ENCODE measurements around the gene KIFBP. TPM values are rescaled to one million over a fixed set of nuclear protein-coding genes. Genes with fewer than 3 reads are reported as not detected.

KIFBP gene
- total and polyA plus RNA-seq, 5 experiments from 2014 or later: 2.2 to 15.6 (median 4.4) TPM

DNA sequence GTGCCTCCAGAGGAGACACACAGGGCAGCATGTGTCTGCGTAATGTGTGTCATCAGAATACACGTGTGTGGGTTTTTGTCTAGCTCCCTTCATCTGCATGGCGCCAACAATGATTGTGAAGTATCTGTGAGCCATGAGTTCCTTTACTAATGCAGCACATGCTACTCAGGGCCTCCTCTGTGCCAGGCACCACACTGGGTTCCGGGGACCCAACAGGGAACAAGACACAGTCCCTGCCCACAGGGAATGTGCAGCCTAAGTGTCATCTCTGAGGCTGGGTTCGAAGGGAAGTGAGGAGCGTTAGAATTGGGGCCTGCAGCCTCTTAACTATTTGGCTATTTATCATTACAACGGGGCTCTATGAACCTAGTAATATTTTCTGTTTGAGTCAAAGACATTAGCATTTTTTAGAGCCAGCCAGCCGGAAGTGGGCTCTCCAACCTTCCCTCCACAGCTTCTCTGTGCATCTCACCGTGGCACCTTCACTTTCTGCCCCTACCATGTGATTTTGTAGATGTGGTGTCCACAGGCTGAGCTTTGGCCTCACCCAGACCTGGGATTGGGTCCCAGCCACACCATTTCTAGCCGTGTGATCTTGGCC is 55.4 kb downstream of the KIFBP start:
- peak overlapping the region; percentile 18 to 96 (median 88) for H3K27ac Mint-ChIP-seq
- peaks cover 5 to 49% (median 22%) of the 10 kb centered on the region in 4 donors for H3K4me1 Mint-ChIP-seq
- peak overlapping the region in 8 of 10 donors; percentile 11 to 71 (median 46) for H3K4me3 Mint-ChIP-seq
- ATAC-seq: peak; percentile 42 to 43
- POLR2A ChIA-PET: no interaction called here
- no peaks in the 10 kb centered on the region for H3K36me3 Mint-ChIP-seq
- no peaks in the 10 kb centered on the region for H3K9me3 Mint-ChIP-seq
- peak in 1 of 10 donors; percentile 20 for DNase-seq
- H3K27me3 Mint-ChIP-seq: no peaks in the 10 kb centered on the region

DNA sequence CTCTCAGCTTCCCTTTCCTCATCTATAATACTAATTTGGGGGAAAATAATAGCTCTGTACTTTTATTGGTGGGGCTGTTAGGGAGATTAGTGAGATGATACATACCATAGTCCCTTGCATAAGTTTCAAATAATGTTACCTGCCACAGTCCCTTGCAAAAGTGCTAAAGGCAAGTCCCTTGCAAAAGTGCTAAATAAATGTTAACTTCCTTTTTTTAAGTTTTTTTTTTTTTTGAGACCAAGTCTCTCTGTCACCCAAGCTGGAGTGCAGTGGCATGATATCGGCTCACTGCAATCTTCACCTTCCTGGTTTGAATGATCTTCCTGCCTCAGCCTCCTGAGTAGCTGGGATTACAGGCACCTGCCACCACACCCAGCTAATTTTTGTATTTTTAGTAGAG is 55.9 kb downstream of the KIFBP start:
- no peak for DNase-seq
- H3K36me3 Mint-ChIP-seq: no peaks in the 10 kb centered on the region
- H3K4me1 Mint-ChIP-seq: peaks cover 5 to 50% (median 22%) of the 10 kb centered on the region in 4 donors
- POLR2A ChIA-PET: no interaction called here
- peak overlapping the region; percentile 72 to 96 (median 90) for H3K27ac Mint-ChIP-seq
- peak overlapping the region in 7 of 10 donors; percentile 11 to 71 (median 51) for H3K4me3 Mint-ChIP-seq
- H3K9me3 Mint-ChIP-seq: no peaks in the 10 kb centered on the region
- ATAC-seq: peak in 1 of 2 donors; percentile 12
- H3K27me3 Mint-ChIP-seq: no peaks in the 10 kb centered on the region

DNA sequence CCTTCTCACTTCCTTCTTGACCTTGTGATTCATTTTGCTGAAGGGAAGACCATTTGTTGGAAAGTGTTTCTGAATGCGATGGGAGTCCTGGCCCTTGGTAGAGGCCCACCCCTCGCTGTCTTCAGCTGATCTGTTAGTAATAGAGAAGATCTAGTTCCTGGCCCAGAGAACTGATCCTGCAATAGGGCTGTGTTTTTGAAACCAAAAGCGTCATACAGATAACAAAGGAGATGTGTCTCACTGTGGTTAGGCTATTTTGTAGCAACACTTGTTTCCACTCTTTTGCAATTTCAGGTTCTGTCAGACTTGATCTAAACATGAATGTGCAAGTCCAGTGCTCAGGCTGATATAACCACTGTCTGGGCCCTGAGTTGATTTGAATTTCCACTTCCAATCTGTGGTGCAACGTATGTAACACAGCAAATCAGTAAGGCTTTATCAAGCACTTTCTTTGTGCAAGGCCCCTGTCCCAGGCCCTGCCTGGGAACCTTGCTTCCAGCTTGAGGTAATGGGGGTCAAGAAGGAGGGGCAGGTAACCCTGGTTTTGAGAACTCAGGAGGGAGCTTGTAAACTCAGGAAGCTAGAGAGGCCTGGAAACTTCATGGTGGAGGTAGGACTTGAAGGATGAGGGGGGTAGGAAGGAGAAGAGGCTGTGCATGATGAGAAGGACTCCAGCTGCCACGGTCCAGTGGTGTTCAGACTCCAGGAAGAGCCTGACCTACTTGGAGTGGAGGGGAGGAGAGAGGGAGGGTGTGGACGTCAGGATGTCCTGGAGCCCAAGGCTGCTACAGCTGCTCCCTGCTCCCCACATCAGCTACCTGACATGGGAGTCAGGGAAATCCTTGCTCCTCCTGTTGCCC is 57.1 kb downstream of the KIFBP start:
- no peaks in the 10 kb centered on the region for H3K27me3 Mint-ChIP-seq
- H3K27ac Mint-ChIP-seq: peak overlapping the region; percentile 85 to 96 (median 90)
- no peaks in the 10 kb centered on the region for H3K36me3 Mint-ChIP-seq
- H3K9me3 Mint-ChIP-seq: no peaks in the 10 kb centered on the region
- peak overlapping the region in 7 of 10 donors; percentile 20 to 81 (median 61) for H3K4me3 Mint-ChIP-seq
- POLR2A ChIA-PET: no interaction called here
- peak in 4 of 10 donors; percentile 12 to 47 (median 36) for DNase-seq
- H3K4me1 Mint-ChIP-seq: peaks cover 5 to 54% (median 22%) of the 10 kb centered on the region in 4 donors
- ATAC-seq: peak; percentile 82

DNA sequence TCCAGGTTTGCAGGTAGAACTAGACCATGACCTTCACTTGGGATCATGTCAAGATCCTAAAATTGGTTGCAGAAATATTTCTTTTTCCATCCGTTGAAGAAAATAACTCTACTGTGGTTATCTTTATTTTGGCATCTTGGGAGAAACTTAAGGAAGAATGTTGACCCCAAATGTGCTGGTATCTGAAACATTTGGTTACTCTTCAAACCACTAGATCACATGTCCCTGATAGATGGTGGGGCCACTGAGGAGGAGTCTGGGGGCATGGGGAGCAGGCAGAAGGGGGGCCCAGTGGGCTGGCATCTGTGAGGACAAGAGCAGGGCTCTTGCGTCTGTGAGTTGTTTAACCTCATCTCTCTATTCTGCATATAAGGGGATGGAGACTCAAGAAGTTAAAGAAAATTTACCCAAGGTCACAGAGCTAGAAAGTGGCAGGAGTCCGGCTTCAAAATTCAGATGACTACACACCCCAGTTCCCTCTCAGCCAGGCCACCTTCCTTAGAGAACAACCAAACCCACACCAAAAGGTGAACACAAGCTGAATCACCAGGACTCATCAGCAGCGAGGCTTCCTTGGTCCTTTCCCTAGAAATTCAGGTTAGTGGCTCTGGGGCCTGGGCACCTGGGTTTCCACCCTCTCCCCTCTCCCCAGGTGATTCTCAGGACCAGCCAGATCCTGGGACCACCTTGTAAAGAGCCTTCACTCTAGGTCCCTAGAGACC is 58.7 kb downstream of the KIFBP start:
- POLR2A ChIA-PET: interaction anchor here (0.6 kb wide), 1 partner anchor 276 kb away, joined by 5 read pairs; no protein-coding TSS in a partner anchor
- no peak overlapping the region for H3K4me3 Mint-ChIP-seq
- no peaks in the 10 kb centered on the region for H3K27me3 Mint-ChIP-seq
- no peaks in the 10 kb centered on the region for H3K36me3 Mint-ChIP-seq
- H3K9me3 Mint-ChIP-seq: no peaks in the 10 kb centered on the region
- no peak for DNase-seq
- H3K27ac Mint-ChIP-seq: peak overlapping the region in 5 of 10 donors; percentile 9 to 71 (median 65)
- H3K4me1 Mint-ChIP-seq: peaks cover 11 to 64% (median 23%) of the 10 kb centered on the region in 4 donors
- no peak for ATAC-seq

DNA sequence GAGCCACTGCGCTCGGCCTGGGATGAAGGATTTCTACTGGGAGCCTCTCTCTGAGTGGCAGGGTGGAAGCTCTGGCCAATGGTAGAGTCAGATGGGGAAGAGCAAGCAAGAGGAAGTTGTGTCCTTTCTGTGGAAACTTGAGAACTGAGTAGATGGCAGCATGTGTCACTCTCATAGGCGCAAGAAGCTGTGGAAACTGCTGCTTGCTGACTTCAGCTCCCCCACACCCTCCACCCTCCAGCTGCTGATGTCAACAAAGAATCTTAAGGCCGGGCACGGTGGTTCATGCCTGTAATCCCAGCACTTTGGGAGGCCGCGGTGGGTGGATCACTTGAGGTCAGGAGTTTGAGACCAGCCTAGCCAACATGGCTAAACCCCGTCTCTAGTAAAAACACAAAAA is 59.5 kb downstream of the KIFBP start:
- Mint-ChIP-seq H3K27me3 (no peaks in the 10 kb centered on the region), H3K36me3 (no peaks in the 10 kb centered on the region), H3K27ac (peak overlapping the region in 3 of 10 donors; percentile 31 to 59 (median 48)), H3K9me3 (no peaks in the 10 kb centered on the region), H3K4me1 (peaks cover 11 to 70% (median 23%) of the 10 kb centered on the region in 4 donors), H3K4me3 (peak overlapping the region in 1 of 10 donors; percentile 15)
- ATAC-seq (no peak), DNase-seq (no peak)
- POLR2A ChIA-PET: interaction anchor here (0.6 kb wide), 1 partner anchor 275 kb away, joined by 5 read pairs; no protein-coding TSS in a partner anchor

DNA sequence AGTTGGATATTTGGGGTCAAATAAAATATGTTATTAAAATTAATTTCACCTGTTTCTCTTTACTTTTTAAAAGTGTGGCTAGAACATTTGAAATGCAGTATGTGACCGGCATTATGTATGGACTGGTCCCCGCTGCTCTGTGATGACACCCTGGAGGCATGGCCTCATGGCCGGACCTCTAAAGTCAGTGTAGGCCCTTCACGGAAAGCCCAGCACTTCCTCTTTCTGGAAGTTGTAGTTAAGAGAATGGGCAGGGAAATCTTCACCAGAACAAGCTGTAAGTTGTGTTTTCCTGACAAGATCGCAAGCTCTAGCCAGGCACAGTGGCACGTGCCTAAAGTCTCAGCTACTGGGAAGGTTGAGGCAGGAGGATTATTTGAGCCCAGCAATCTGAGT is 61.0 kb downstream of the KIFBP start:
- no peak for DNase-seq
- Mint-ChIP-seq H3K27ac (peak overlapping the region in 2 of 10 donors; percentile 16 to 46), H3K4me1 (peaks cover 9 to 64% (median 14%) of the 10 kb centered on the region in 4 donors), H3K4me3 (no peak overlapping the region), H3K27me3 (no peaks in the 10 kb centered on the region), H3K36me3 (no peaks in the 10 kb centered on the region), H3K9me3 (no peaks in the 10 kb centered on the region)
- POLR2A ChIA-PET: interaction anchor here (0.7 kb wide), 1 partner anchor 38 kb away, joined by 4 read pairs; no protein-coding TSS in a partner anchor
- no peak for ATAC-seq

DNA sequence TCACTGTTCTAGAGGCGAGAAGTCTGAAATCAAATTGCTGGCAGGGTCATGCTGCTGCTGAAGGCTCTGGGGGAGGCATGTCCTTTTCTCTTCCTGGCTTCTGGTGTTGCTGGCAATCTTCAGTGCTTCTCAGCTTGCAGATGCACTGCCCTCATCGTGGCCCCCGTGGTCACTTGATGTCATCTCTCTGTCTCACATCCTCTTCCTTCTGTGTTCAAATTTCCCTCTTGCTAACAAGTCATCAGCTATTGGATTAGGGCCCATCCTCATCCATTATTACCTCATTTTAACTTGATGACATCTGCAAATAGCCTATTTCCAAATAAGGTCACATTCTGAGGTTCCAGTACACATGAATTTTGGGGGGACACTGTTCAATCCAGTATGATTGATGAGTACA is 62.7 kb downstream of the KIFBP start:
- Mint-ChIP-seq H3K4me3 (no peak overlapping the region), H3K9me3 (no peaks in the 10 kb centered on the region), H3K27ac (peak overlapping the region in 4 of 10 donors; percentile 3 to 41 (median 13)), H3K4me1 (peaks cover 5 to 63% (median 16%) of the 10 kb centered on the region in 4 donors), H3K36me3 (no peaks in the 10 kb centered on the region), H3K27me3 (no peaks in the 10 kb centered on the region)
- POLR2A ChIA-PET: no interaction called here
- peak in 1 of 2 donors; percentile 64 for ATAC-seq
- no peak for DNase-seq

DNA sequence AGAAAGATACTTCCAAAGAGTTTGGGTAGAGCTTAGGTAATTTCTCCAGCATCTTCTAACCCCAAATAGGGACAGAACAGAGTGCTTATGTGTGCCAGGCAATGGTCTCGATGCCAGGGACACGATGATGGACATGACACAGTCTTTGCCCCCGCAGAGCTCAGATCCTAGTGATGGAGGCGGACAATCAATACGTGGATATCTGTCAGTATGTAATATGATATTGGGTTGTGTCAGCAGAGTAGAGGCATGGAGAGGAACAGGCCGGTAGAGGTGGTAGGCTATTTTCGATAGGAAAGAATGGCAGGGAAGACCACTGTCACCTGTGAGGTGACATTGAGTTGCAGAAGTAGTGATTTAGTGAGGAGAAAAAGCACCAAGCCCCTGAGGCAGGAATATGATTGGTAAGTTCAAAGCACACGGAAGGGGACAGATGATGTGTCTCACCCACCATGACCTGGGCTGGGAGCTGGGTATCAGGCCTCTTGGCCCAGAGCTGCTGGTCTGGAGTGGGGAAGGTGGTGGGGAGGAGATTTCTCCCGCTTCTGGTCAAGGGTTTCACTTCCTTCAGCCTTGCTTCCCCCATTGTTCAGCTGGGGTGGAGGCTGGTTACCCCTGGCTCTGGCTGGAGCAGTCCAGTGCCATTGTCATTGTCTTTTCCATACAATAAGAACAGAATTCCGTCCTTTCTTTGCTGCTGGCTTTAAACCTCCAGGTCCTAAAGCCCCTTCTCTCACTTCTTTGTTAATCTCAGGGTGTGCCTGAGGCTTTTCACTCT is 63.3 kb downstream of the KIFBP start:
- peaks cover 5 to 62% (median 20%) of the 10 kb centered on the region in 4 donors for H3K4me1 Mint-ChIP-seq
- H3K27ac Mint-ChIP-seq: peak overlapping the region in 6 of 10 donors; percentile 3 to 81 (median 36)

DNA sequence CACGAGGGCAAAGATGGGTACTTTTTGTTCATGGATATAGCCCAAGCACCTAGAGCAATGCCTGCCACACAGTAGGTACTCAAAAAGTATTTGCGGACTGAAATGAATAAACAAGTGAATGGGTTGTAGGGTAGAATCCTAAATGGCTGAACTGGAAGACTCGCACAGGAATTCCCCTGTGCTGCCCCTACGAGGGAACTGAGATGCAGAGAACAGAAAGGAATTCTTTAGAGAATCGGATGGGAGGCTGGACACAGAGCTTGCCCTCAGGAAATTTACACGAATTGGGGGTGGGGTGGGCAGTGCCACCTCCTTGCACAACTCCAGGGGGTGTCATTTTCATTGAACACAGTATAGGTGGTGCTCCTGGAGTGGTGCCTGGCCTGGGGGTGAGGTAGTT is 64.1 kb downstream of the KIFBP start:
- no peak overlapping the region for H3K4me3 Mint-ChIP-seq
- POLR2A ChIA-PET: no interaction called here
- H3K27ac Mint-ChIP-seq: peak overlapping the region in 2 of 10 donors; percentile 20 to 41
- peaks cover 10 to 63% (median 29%) of the 10 kb centered on the region in 4 donors for H3K4me1 Mint-ChIP-seq
- no peaks in the 10 kb centered on the region for H3K9me3 Mint-ChIP-seq
- no peaks in the 10 kb centered on the region for H3K27me3 Mint-ChIP-seq
- ATAC-seq: no peak
- no peak for DNase-seq
- no peaks in the 10 kb centered on the region for H3K36me3 Mint-ChIP-seq

More for the DNA sequence above, 63.3 kb downstream of the KIFBP start:
- ATAC-seq (no peak), DNase-seq (no peak)
- POLR2A ChIA-PET: no interaction called here
- H3K36me3 Mint-ChIP-seq: no peaks in the 10 kb centered on the region
- no peaks in the 10 kb centered on the region for H3K9me3 Mint-ChIP-seq
- H3K27me3 Mint-ChIP-seq: no peaks in the 10 kb centered on the region
- H3K4me3 Mint-ChIP-seq: no peak overlapping the region

DNA sequence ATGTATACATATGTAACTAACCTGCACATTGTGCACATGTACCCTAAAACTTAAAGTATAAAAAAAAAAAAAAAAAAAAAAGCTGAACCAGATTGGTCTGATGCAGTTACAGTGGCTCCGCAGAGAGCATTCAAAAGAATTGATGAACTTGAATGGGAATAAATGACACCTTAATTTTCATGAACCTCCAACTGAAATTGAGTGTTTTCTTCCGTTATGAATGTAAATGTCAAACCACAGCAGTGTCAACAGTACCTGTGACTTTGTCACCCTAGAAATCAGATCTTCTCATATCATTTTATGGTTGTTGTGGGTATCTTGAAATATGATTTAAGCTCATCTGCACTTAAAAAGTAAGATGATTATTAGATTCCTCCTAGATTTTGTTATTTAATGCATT is 66.6 kb downstream of the KIFBP start:
- ATAC-seq: no peak
- H3K4me1 Mint-ChIP-seq: peaks cover 10 to 58% (median 35%) of the 10 kb centered on the region in 4 donors
- H3K36me3 Mint-ChIP-seq: no peaks in the 10 kb centered on the region
- H3K9me3 Mint-ChIP-seq: no peaks in the 10 kb centered on the region
- H3K4me3 Mint-ChIP-seq: peak overlapping the region in 2 of 10 donors; percentile 2 to 5
- DNase-seq: no peak
- H3K27ac Mint-ChIP-seq: peak overlapping the region in 5 of 10 donors; percentile 3 to 69 (median 39)
- H3K27me3 Mint-ChIP-seq: no peaks in the 10 kb centered on the region
- POLR2A ChIA-PET: no interaction called here

DNA sequence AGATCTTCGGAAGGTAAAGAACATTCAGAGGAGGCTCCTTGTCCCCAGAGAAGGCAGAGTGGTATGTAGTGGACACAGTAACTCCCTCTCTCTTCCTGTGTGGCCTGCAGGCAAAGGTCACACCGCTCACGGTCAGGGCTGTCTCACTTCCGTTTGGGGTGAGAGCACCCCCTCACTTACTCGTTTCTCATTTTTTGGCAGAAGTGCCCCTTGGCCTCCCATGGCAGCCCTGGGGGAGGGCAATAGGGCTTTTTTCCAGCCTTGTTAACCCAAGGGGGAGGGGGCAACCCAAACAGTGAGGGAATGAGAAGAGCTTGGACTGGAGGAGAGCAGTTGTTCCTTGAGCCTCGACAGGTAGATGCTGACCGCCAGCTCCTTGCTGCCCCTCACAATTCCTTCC is 67.5 kb downstream of the KIFBP start:
- DNase-seq (no peak), ATAC-seq (no peak)
- Mint-ChIP-seq H3K9me3 (no peaks in the 10 kb centered on the region), H3K4me3 (no peak overlapping the region), H3K27ac (peak overlapping the region in 4 of 10 donors; percentile 45 to 73 (median 66)), H3K27me3 (no peaks in the 10 kb centered on the region), H3K36me3 (no peaks in the 10 kb centered on the region), H3K4me1 (peaks cover 10 to 60% (median 36%) of the 10 kb centered on the region in 4 donors)
- POLR2A ChIA-PET: no interaction called here

Measured in naive thymus-derived CD8-positive, alpha-beta T cell (primary cell).